Spinal cord (tissue), 10 donors: ENCODE measurements around the gene TAF3. TPM values are rescaled to one million over a fixed set of nuclear protein-coding genes. Genes with fewer than 3 reads are reported as not detected.

Experiments
- DNase-seq, 6 donors: peaks; one replicate each; pipeline versions ENCODE4 v3.0.0 to v3.0.0-alpha.2; 2013 to 2015; ENCODE audit warnings: low spot score in 6 of 6, low read depth in 4 of 6
- H3K27ac ChIP-seq: one replicate; pipeline ENCODE4 v1.5.1; 2013; ENCODE audit warnings: low read depth, low read length, control low read depth
- H3K27me3 ChIP-seq: one replicate; pipeline ENCODE4 v1.6.1; 2013; ENCODE audit warnings: low read length; ENCODE audit not compliant: control insufficient read depth, insufficient read depth
- H3K36me3 ChIP-seq: one replicate; pipeline ENCODE4 v1.6.1; 2013; ENCODE audit warnings: low read length; ENCODE audit not compliant: control insufficient read depth, insufficient read depth
- H3K4me1 ChIP-seq: one replicate; pipeline ENCODE4 v1.6.1; 2013; ENCODE audit warnings: low read length; ENCODE audit not compliant: control insufficient read depth, insufficient read depth
- H3K4me3 ChIP-seq: one replicate; pipeline ENCODE4 v1.5.1; 2013; ENCODE audit warnings: low read depth, low read length, control low read depth
- H3K9me3 ChIP-seq: one replicate; pipeline ENCODE4 v1.6.1; 2013; ENCODE audit warnings: low read length; ENCODE audit not compliant: control insufficient read depth, insufficient read depth
- WGBS: methylation state at CpG from one replicate; pipeline ENCODE4 v1.1.5; 2013; ENCODE audit warnings: missing lambda C conversion rate; ENCODE audit not compliant: insufficient coverage; 5-methylcytosine and 5-hydroxymethylcytosine counted together
- polyA plus RNA-seq, 2 donors: library from polyadenylated mRNA; unstranded; fragments of 120-200 nt; gene quantifications; one replicate each; pipeline ENCODE4 v1.2.1, GENCODE V29; 2013; ENCODE audit not compliant: insufficient read length in 2 of 2
- total RNA-seq, 2 donors: library from RNA; depleted of rRNA in 1 of 2; stranded (reverse); fragments of 120-200 nt in 1 of 2; fragments of >200 nt in 1 of 2; gene quantifications; one replicate each; pipeline versions ENCODE4 v1.2.3 to v1.2.4, GENCODE V29; 2013 to 2014
- donor health status: healthy.

Gene TAF3
- total and polyA plus RNA-seq, 4 donors: 3.8 to 10.8 (median 6.1) TPM

DNA sequence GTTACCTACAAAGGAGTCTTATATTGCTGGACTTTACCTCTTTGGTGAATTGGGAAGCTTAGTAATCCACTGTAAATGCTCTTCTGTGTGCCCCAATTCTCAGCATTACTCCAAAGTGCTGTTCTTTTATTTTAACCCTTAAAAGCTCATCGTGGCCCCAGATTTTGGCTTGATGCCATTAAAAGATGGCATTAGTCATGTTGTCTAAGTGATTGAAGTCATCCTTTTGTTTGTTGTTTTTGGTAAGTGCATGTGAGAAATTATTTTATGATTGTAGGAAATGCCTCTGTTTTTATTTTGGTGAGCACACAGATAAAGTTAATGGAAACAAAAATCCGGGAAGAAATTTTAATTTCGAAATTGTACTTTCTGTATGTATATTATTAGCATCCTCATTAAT lies 153.6 kb downstream of the TAF3 start:
- H3K4me3 ChIP-seq: no peak overlapping the region
- WGBS: 33% methylated on average over 1 of the region's 3 CpGs
- no peaks in the 10 kb centered on the region for H3K9me3 ChIP-seq
- no peaks in the 10 kb centered on the region for H3K27me3 ChIP-seq
- H3K36me3 ChIP-seq: no peaks in the 10 kb centered on the region
- H3K4me1 ChIP-seq: no peaks in the 10 kb centered on the region
- no peak for DNase-seq
- H3K27ac ChIP-seq: no peak overlapping the region

DNA sequence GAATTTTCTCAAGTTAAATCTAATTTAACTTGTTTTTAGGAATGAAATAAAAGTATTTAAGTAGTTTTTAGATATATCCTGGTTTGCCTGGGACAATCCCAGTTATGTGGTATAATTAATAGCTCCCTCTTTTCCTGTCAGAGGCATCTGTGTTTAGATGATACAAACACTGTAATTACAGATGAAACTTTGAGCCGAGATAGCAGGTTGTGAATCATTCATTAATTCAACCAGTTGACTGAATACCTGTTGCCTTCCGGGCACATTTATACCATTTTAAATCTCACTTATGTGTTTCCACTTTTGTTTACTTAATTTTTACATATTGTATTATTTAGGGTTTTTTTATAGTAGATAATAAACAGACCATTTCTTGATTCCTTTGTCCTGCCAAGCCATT lies 154.1 kb downstream of the TAF3 start:
- Histone ChIP-seq H3K4me1 (no peaks in the 10 kb centered on the region), H3K36me3 (no peaks in the 10 kb centered on the region), H3K27ac (no peak overlapping the region), H3K9me3 (no peaks in the 10 kb centered on the region), H3K4me3 (no peak overlapping the region), H3K27me3 (no peaks in the 10 kb centered on the region)
- DNase-seq: no peak
- no CpG with 5 or more reads among the region's 2 CpGs for WGBS

DNA sequence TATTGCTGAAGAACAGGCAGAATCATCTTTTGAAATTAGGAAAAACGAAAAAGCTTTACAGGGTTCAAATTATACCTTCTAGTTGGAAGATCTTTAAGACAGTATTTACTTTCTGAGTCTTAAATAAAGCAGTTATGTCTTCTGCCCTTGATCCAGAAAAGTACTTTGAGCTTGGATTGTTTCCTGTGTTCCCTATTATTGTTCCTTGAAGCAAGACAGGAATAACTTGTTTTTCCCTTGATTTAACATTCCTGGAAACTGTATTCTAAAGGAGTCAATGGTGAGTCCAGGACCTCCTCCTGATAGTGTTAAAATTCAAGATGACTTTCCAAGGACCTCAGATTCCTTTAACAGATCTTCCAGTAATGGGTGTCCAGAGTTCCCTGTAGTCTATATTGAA lies 161.9 kb downstream of the TAF3 start:
- no peak for DNase-seq
- Histone ChIP-seq H3K9me3 (no peaks in the 10 kb centered on the region), H3K36me3 (no peaks in the 10 kb centered on the region), H3K27ac (no peak overlapping the region), H3K27me3 (no peaks in the 10 kb centered on the region), H3K4me3 (no peak overlapping the region), H3K4me1 (no peaks in the 10 kb centered on the region)
- 60% methylated on average over 1 of the region's 1 CpG for WGBS

DNA sequence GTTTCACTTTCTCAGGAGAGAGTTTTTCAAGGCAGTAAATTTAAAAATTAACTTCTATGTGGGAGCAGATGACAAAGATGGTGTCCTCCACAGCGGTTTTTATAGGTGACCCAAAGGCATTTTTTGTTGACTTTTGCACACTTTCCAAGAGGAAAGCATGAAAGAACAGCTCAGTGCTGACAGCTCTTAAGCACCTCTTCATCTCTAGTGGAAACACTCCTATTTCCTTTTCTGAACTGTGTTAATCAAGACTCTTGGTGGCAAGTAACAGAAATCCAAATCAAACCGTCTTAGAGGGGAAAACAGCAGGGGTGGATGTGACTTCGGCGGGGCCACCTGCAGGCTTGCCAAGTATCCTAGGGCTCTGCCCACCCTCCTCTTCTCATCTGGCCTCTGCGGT lies 164.4 kb downstream of the TAF3 start:
- H3K4me3 ChIP-seq: no peak overlapping the region
- no peak overlapping the region for H3K27ac ChIP-seq
- H3K4me1 ChIP-seq: no peaks in the 10 kb centered on the region
- no peaks in the 10 kb centered on the region for H3K9me3 ChIP-seq
- DNase-seq: no peak
- no peaks in the 10 kb centered on the region for H3K27me3 ChIP-seq
- WGBS: 93% methylated on average over 4 of the region's 5 CpGs
- H3K36me3 ChIP-seq: no peaks in the 10 kb centered on the region

DNA sequence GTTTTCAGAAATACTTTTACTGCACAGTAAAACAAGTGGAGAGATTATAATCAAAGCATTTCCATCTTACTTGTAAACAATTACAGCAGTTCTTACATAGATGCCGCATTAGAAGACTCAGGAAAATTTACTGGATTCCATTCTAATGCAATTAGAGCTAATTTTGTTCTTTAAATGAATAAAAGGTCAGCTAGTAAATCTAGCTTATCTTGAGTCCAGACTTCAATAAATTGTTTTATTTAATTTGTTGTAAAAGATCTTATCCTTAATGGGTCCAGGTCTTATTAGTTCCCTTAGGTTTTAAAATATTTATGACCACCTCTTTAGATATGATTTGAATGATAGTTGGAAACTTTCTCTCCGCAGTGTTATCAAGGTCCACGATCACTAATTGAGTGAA lies 166.0 kb downstream of the TAF3 start:
- Histone ChIP-seq H3K4me3 (no peak overlapping the region), H3K27ac (no peak overlapping the region), H3K4me1 (no peaks in the 10 kb centered on the region), H3K36me3 (no peaks in the 10 kb centered on the region), H3K9me3 (no peaks in the 10 kb centered on the region), H3K27me3 (no peaks in the 10 kb centered on the region)
- no CpG with 5 or more reads among the region's 3 CpGs for WGBS
- DNase-seq: no peak

DNA sequence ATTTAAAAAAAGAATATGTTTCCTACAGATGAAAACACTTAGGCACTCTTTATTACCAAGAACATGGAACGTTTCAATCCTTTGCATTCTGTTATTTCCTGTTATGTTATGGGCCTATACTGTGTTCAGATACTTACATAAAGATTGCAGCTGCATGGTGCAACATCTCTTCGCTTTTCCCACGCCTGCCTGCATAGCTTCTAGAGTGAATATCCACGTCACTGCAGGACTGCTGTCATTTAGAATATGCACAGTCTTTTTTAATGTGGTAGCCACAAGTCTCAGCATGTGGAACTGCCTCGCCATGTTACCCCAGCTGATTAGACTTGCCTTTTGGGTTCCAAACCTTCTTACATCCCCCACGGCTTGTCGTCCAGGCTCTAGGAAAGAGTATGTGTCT lies 166.6 kb downstream of the TAF3 start:
- Histone ChIP-seq H3K4me1 (no peaks in the 10 kb centered on the region), H3K36me3 (no peaks in the 10 kb centered on the region), H3K4me3 (no peak overlapping the region), H3K9me3 (no peaks in the 10 kb centered on the region), H3K27ac (no peak overlapping the region), H3K27me3 (no peaks in the 10 kb centered on the region)
- no peak for DNase-seq
- 84% methylated on average over 4 of the region's 7 CpGs for WGBS

DNA sequence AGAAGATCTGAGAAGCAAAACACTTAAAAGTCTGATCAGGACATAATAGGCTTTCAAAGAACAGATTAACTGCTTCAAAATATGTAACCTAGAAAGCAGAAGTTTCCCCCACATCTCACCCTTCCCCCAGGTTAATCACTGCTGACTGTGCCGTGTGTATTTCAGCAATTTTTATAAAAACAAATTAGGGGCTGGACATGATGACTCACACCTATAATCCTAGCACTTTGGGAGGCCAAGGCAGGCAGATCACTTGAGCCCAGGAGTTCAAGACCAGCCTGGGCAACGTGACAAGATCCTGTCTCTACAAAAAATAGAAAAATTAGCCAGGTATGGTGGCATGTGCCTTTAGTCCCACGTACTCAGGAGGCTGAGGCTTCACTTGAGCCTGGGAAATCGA lies 168.5 kb downstream of the TAF3 start:
- Histone ChIP-seq H3K4me3 (no peak overlapping the region), H3K27me3 (no peaks in the 10 kb centered on the region), H3K27ac (no peak overlapping the region), H3K9me3 (no peaks in the 10 kb centered on the region), H3K36me3 (no peaks in the 10 kb centered on the region), H3K4me1 (no peaks in the 10 kb centered on the region)
- DNase-seq: no peak
- 100% methylated on average over 4 of the region's 4 CpGs for WGBS

DNA sequence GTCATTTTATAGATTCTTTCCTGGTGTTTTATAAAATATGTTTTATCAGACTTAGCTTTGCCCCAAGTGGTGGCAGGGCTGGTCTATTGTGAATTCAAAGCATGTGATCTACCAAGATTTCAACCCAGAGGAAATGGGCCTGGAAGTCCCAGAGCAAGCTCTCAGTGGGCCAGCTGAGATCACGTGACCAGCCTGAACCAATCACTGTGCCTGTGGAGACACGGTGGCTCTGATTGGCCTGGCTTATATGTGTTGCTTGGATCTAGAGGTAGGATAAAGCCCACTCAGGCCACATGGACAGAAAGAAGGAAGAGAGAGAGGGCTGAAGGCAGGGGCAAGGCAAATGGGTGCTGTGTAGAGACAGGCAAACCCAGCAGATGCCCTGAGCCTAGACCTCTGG lies 170.7 kb downstream of the TAF3 start:
- 100% methylated on average over 2 of the region's 2 CpGs for WGBS
- DNase-seq: no peak

DNA sequence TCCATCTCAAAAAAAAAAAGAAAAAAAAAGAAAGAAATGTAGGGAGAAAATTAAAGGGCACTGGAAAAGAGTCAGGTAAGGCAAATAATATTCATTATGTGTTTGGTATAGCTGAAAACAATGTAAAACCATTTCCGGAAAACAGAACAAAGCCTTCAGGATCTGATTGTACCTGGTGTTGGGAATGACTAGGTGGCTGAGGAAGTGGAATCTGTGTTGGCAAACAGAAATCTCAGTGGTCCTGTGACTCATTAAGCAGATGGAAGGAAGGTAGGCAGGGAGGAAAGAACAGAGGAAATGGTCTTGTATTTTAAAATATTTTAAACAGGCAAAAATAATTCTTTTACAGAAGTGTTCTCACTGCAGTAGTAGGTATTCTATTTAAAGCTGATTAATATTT lies 180.5 kb downstream of the TAF3 start:
- Histone ChIP-seq H3K27me3 (no peaks in the 10 kb centered on the region), H3K4me3 (no peak overlapping the region), H3K27ac (no peak overlapping the region), H3K9me3 (peaks cover 2% of the 10 kb centered on the region), H3K36me3 (no peaks in the 10 kb centered on the region), H3K4me1 (no peaks in the 10 kb centered on the region)
- DNase-seq: no peak
- 100% methylated on average over 1 of the region's 1 CpG for WGBS

More for the DNA sequence above, 170.7 kb downstream of the TAF3 start:
- H3K4me1 ChIP-seq: no peaks in the 10 kb centered on the region
- no peaks in the 10 kb centered on the region for H3K9me3 ChIP-seq
- H3K27ac ChIP-seq: no peak overlapping the region
- H3K27me3 ChIP-seq: no peaks in the 10 kb centered on the region
- H3K36me3 ChIP-seq: no peaks in the 10 kb centered on the region
- no peak overlapping the region for H3K4me3 ChIP-seq

DNA sequence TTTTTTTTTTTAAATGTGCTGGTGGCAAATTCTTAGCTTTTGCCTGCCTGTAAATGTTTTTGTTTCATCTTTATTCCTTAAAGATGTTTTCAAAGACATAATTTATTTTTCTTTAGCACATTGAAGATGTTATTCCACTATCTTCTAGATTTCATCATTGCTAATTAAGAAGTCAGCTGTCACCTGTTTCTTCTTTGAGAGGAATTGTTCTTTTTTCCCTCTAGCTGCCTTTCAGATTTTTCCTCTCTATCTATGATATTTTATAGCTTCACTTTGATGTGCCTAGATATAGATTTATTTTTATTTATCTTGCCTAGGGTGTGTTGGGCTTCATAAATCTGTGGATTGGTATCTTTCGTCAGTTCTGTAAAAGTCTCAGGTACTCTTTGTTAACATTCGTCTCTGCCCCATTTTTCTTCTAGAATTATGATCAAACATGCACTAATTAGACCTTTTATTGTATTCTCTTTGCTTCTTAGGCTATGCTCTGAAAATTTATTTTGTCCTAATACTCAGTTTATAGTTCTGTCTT lies 186.2 kb downstream of the TAF3 start:
- H3K27me3 ChIP-seq: no peaks in the 10 kb centered on the region
- 100% methylated on average over 1 of the region's 2 CpGs for WGBS
- peaks cover 12% of the 10 kb centered on the region for H3K9me3 ChIP-seq
- H3K4me3 ChIP-seq: no peak overlapping the region
- no peaks in the 10 kb centered on the region for H3K4me1 ChIP-seq
- H3K27ac ChIP-seq: no peak overlapping the region
- peaks cover 7% of the 10 kb centered on the region for H3K36me3 ChIP-seq
- no peak for DNase-seq
